ENCODE data around the gene FHOD3. TPM values are rescaled to one million over a fixed set of nuclear protein-coding genes. Genes with fewer than 3 reads are reported as not detected.

The FHOD3 gene
- total RNA-seq, 1 donor from 2014 or later, result 5.9 TPM

- no peak overlapping the region for H3K4me2 ChIP-seq (ENCODE audit: low read length)
- H3K9ac ChIP-seq (ENCODE audit: low read length), result no peak overlapping the region
- Mint-ChIP-seq H3K9me3 (ENCODE audit: unreplicated experiment) (no peaks in the 10 kb centered on the region), H3K27me3 (ENCODE audit: low read depth, unreplicated experiment) (no peaks in the 10 kb centered on the region), H3K4me1 (ENCODE audit: low read depth, unreplicated experiment) (no peaks in the 10 kb centered on the region), H3K27ac (ENCODE audit: unreplicated experiment) (no peak overlapping the region), H3K4me3 (ENCODE audit: unreplicated experiment) (no peak overlapping the region), H3K36me3 (ENCODE audit: low read depth, unreplicated experiment) (peaks cover 35% of the 10 kb centered on the region)
- no peaks in the 10 kb centered on the region for H3K79me2 ChIP-seq (ENCODE audit: insufficient read depth, low read length)
- DNase-seq (ENCODE audit: low read depth), result no peak
- H3K36me3 ChIP-seq (ENCODE audit: insufficient read depth, low read length), result peaks cover 18% of the 10 kb centered on the region
- TF ChIP-seq CTCF (IDR thresholded peaks at IDR 0.05; ENCODE audit: insufficient read depth, low read depth, low read length) (no peak), EZH2 (IDR thresholded peaks at IDR 0.05; ENCODE audit: insufficient read depth, low read length) (no peak)
- H3K27me3 ChIP-seq (ENCODE audit: insufficient read depth, low read length), result no peaks in the 10 kb centered on the region
- no peak overlapping the region for H3K4me3 ChIP-seq (ENCODE audit: insufficient read depth, low read depth, low read length)
- H2AFZ ChIP-seq (ENCODE audit: low read depth, low read length), result no peak overlapping the region
- no peaks in the 10 kb centered on the region for H3K9me3 ChIP-seq (ENCODE audit: insufficient read depth, low read depth, low read length)
- peak; percentile 13 for FAIRE-seq
- no peaks in the 10 kb centered on the region for H3K4me1 ChIP-seq (ENCODE audit: insufficient read depth, low read length)
- H4K20me1 ChIP-seq (ENCODE audit: insufficient read depth, low read length), result no peaks in the 10 kb centered on the region
- no peak overlapping the region for H3K27ac ChIP-seq (ENCODE audit: low read depth, low read length)
Observed at GRCh38 chr18:36792634-36793283, 495.2 kb downstream of the FHOD3 start.

GRCh38 chr18:36798738-36799473 is 501.4 kb downstream of the FHOD3 start:
- FAIRE-seq, result no peak
- Histone ChIP-seq H3K9ac (ENCODE audit: low read length) (no peak overlapping the region), H2AFZ (ENCODE audit: low read depth, low read length) (no peak overlapping the region), H3K4me3 (ENCODE audit: insufficient read depth, low read depth, low read length) (no peak overlapping the region), H3K79me2 (ENCODE audit: insufficient read depth, low read length) (no peaks in the 10 kb centered on the region), H3K36me3 (ENCODE audit: insufficient read depth, low read length) (peaks cover 49% of the 10 kb centered on the region), H3K9me3 (ENCODE audit: insufficient read depth, low read depth, low read length) (no peaks in the 10 kb centered on the region), H3K4me2 (ENCODE audit: low read length) (no peak overlapping the region), H3K27me3 (ENCODE audit: insufficient read depth, low read length) (no peaks in the 10 kb centered on the region), H3K27ac (ENCODE audit: low read depth, low read length) (no peak overlapping the region), H4K20me1 (ENCODE audit: insufficient read depth, low read length) (no peaks in the 10 kb centered on the region), H3K4me1 (ENCODE audit: insufficient read depth, low read length) (peaks cover 4% of the 10 kb centered on the region)
- no peak for TF ChIP-seq EZH2 (IDR thresholded peaks at IDR 0.05; ENCODE audit: insufficient read depth, low read length)
- no peak for TF ChIP-seq CTCF (IDR thresholded peaks at IDR 0.05; ENCODE audit: insufficient read depth, low read depth, low read length)
- H3K9me3 Mint-ChIP-seq (ENCODE audit: unreplicated experiment), result no peaks in the 10 kb centered on the region
- peaks cover 10% of the 10 kb centered on the region for H3K4me1 Mint-ChIP-seq (ENCODE audit: low read depth, unreplicated experiment)
- no peak overlapping the region for H3K27ac Mint-ChIP-seq (ENCODE audit: unreplicated experiment)
- DNase-seq (ENCODE audit: low read depth), result peak; percentile 35
- no peak overlapping the region for H3K4me3 Mint-ChIP-seq (ENCODE audit: unreplicated experiment)
- peaks cover 37% of the 10 kb centered on the region for H3K36me3 Mint-ChIP-seq (ENCODE audit: low read depth, unreplicated experiment)
- H3K27me3 Mint-ChIP-seq (ENCODE audit: low read depth, unreplicated experiment), result no peaks in the 10 kb centered on the region

- Histone ChIP-seq H3K9ac (ENCODE audit: low read length) (no peak overlapping the region), H3K27ac (ENCODE audit: low read depth, low read length) (no peak overlapping the region), H3K4me2 (ENCODE audit: low read length) (no peak overlapping the region), H3K9me3 (ENCODE audit: insufficient read depth, low read depth, low read length) (no peaks in the 10 kb centered on the region), H3K27me3 (ENCODE audit: insufficient read depth, low read length) (no peaks in the 10 kb centered on the region), H3K4me3 (ENCODE audit: insufficient read depth, low read depth, low read length) (no peak overlapping the region), H3K79me2 (ENCODE audit: insufficient read depth, low read length) (no peaks in the 10 kb centered on the region), H4K20me1 (ENCODE audit: insufficient read depth, low read length) (peaks cover 3% of the 10 kb centered on the region), H3K36me3 (ENCODE audit: insufficient read depth, low read length) (peaks cover 40% of the 10 kb centered on the region), H3K4me1 (ENCODE audit: insufficient read depth, low read length) (peaks cover 9% of the 10 kb centered on the region), H2AFZ (ENCODE audit: low read depth, low read length) (no peak overlapping the region)
- TF ChIP-seq EZH2 (IDR thresholded peaks at IDR 0.05; ENCODE audit: insufficient read depth, low read length) (no peak), CTCF (IDR thresholded peaks at IDR 0.05; ENCODE audit: insufficient read depth, low read depth, low read length) (no peak)
- FAIRE-seq (no peak), DNase-seq (ENCODE audit: low read depth) (no peak)
- peaks cover 39% of the 10 kb centered on the region for H3K36me3 Mint-ChIP-seq (ENCODE audit: low read depth, unreplicated experiment)
- peaks cover 10% of the 10 kb centered on the region for H3K4me1 Mint-ChIP-seq (ENCODE audit: low read depth, unreplicated experiment)
- H3K4me3 Mint-ChIP-seq (ENCODE audit: unreplicated experiment), result no peak overlapping the region
- no peaks in the 10 kb centered on the region for H3K27me3 Mint-ChIP-seq (ENCODE audit: low read depth, unreplicated experiment)
- no peak overlapping the region for H3K27ac Mint-ChIP-seq (ENCODE audit: unreplicated experiment)
- no peaks in the 10 kb centered on the region for H3K9me3 Mint-ChIP-seq (ENCODE audit: unreplicated experiment)
Observed at GRCh38 chr18:36805105-36805504, 507.6 kb downstream of the FHOD3 start.
